Caco-2 (cell line): Measurements from ENCODE around the gene CRADD. TPM values are rescaled to one million over a fixed set of nuclear protein-coding genes. Genes with fewer than 3 reads are reported as not detected.

Experiments
- BruUV-seq: library from RNA; stranded (reverse); fragments of 400-500 nt; replicated peaks from 2 replicates; lab custom pipeline; 2021; lab: Mats Ljungman, UMichigan
- CTCF ChIA-PET: fragments of 300-600 bp; sonication (Branson Sonifier 250); formaldehyde crosslinking; loops from one replicate; lab custom pipeline; 2022; ENCODE audit warnings: antibody characterized with exemption; lab: Charles Lee
- POLR2A ChIA-PET: fragments of 300-600 bp; sonication (Branson Sonifier 250); formaldehyde crosslinking; loops from one replicate; lab custom pipeline; 2022; ENCODE audit warnings: antibody characterized with exemption; lab: Charles Lee
- DNase-seq, 2 experiments: peaks; one replicate each; pipeline versions ENCODE4 v3.0.0 to v3.0.0-alpha.2; 2020 to 2022
- H3K27me3 ChIP-seq: replicated peaks from 2 replicates; pipeline ENCODE4 v1.6.0; 2011; ENCODE audit warnings: low read length; ENCODE audit not compliant: control insufficient read depth, insufficient read depth
- H3K36me3 ChIP-seq: 2 replicates; pipeline ENCODE4 v1.5.1; 2011; ENCODE audit warnings: low read length; ENCODE audit not compliant: control insufficient read depth, insufficient read depth
- H3K4me1 ChIP-seq: fragments of 250-450 bp; sonication (Bioruptor Pico); 2 replicates; pipeline ENCODE4 v1.5.1; 2020; ENCODE audit warnings: mild to moderate bottlenecking
- H3K4me3 ChIP-seq: 2 replicates; pipeline ENCODE4 v1.5.1; 2011; ENCODE audit warnings: low read depth, mild to moderate bottlenecking, control low read depth, low read length
- H3K9me3 ChIP-seq: fragments of 250-450 bp; sonication (Bioruptor Pico); 2 replicates; pipeline ENCODE4 v1.5.1; 2020; ENCODE audit warnings: mild to moderate bottlenecking, moderate library complexity
- H3K27ac Mint-ChIP-seq: one replicate; pipeline ENCODE4 v1.8.0; 2022; ENCODE audit warnings: mixed read lengths; ENCODE audit not compliant: unreplicated experiment
- H3K27me3 Mint-ChIP-seq: one replicate; pipeline ENCODE4 v1.8.0; 2022; ENCODE audit warnings: mixed read lengths; ENCODE audit not compliant: insufficient read depth, unreplicated experiment
- H3K36me3 Mint-ChIP-seq: one replicate; pipeline ENCODE4 v1.8.0; 2022; ENCODE audit warnings: mild to moderate bottlenecking, mixed read lengths; ENCODE audit not compliant: insufficient read depth, unreplicated experiment
- H3K4me1 Mint-ChIP-seq: one replicate; pipeline ENCODE4 v1.8.0; 2022; ENCODE audit warnings: low read depth, mixed read lengths; ENCODE audit not compliant: unreplicated experiment
- H3K4me3 Mint-ChIP-seq: one replicate; pipeline ENCODE4 v1.8.0; 2022; ENCODE audit warnings: mild to moderate bottlenecking, moderate library complexity, mixed read lengths; ENCODE audit not compliant: unreplicated experiment
- H3K9me3 Mint-ChIP-seq: one replicate; pipeline ENCODE4 v1.8.0; 2022; ENCODE audit warnings: mixed read lengths; ENCODE audit not compliant: unreplicated experiment
- CTCF ChIP-seq, 2 experiments: fragments of 200-600 bp in 1 of 2; IDR thresholded peaks; 1 replicate in 1 of 2; 2 replicates in 1 of 2; pipeline versions ENCODE4 v1.5.1 to v1.8.0; 2011 to 2022; ENCODE audit warnings: antibody characterized with exemption in 1 of 2, control low read depth in 1 of 2, inconsistent platforms in 1 of 2, low read depth in 1 of 2, low read length in 1 of 2, mild to moderate bottlenecking in 1 of 2, moderate library complexity in 1 of 2; ENCODE audit not compliant: insufficient read depth in 1 of 2, severe bottlenecking in 1 of 2, unreplicated experiment in 1 of 2
- intact Hi-C: fragments of 100-400 bp; cut with micrococcal nuclease; formaldehyde crosslinking; loops from one replicate; pipeline ENCODE4 v1.10.0; 2022; ENCODE audit not compliant: unreplicated experiment
- total RNA-seq: library from RNA; stranded (reverse); gene quantifications from 2 replicates; pipeline ENCODE4 v1.2.3, GENCODE V29; 2022

CRADD gene
- total RNA-seq, 1 experiment from 2014 or later = 29.2 TPM

- BruUV-seq = no TSS peak
- CTCF ChIA-PET = no interaction called here
- TF ChIP-seq CTCF (IDR thresholded peaks at IDR 0.05; ENCODE audit: insufficient read depth in 1 of 2, low read depth in 1 of 2, low read length in 1 of 2, severe bottlenecking in 1 of 2, unreplicated experiment in 1 of 2) = no peak
These were observed 175.0 kb downstream of the CRADD start for GRCh38 chr12:93852173-93852591.

GRCh38 chr12:93853698-93854478, 176.7 kb downstream of the CRADD start:
- Mint-ChIP-seq H3K4me1 (no peaks in the 10 kb centered on the region), H3K27me3 (no peaks in the 10 kb centered on the region), H3K27ac (no peak overlapping the region), H3K36me3 (peaks cover 29% of the 10 kb centered on the region), H3K9me3 (no peaks in the 10 kb centered on the region), H3K4me3 (no peak overlapping the region)
- intact Hi-C loops = no loop called here
- no peak for DNase-seq
- no peak overlapping the region for H3K4me3 ChIP-seq
- H3K27me3 ChIP-seq = no peaks in the 10 kb centered on the region
- no peaks in the 10 kb centered on the region for H3K4me1 ChIP-seq
- BruUV-seq = no TSS peak
- CTCF ChIA-PET = no interaction called here
- POLR2A ChIA-PET = no interaction called here
- no peak for TF ChIP-seq CTCF (IDR thresholded peaks at IDR 0.05; ENCODE audit: insufficient read depth in 1 of 2, low read depth in 1 of 2, low read length in 1 of 2, severe bottlenecking in 1 of 2, unreplicated experiment in 1 of 2)
- no peaks in the 10 kb centered on the region for H3K36me3 ChIP-seq
- H3K9me3 ChIP-seq = no peaks in the 10 kb centered on the region

More at GRCh38 chr12:93852173-93852591, 175.0 kb downstream of the CRADD start:
- Mint-ChIP-seq H3K36me3 (peaks cover 42% of the 10 kb centered on the region), H3K27me3 (no peaks in the 10 kb centered on the region), H3K4me1 (no peaks in the 10 kb centered on the region), H3K4me3 (no peak overlapping the region), H3K27ac (no peak overlapping the region), H3K9me3 (no peaks in the 10 kb centered on the region)
- H3K9me3 ChIP-seq = no peaks in the 10 kb centered on the region
- no peaks in the 10 kb centered on the region for H3K36me3 ChIP-seq
- intact Hi-C loops = no loop called here
- no peaks in the 10 kb centered on the region for H3K4me1 ChIP-seq
- POLR2A ChIA-PET = no interaction called here
- H3K27me3 ChIP-seq = no peaks in the 10 kb centered on the region
- no peak overlapping the region for H3K4me3 ChIP-seq
- DNase-seq = no peak

GRCh38 chr12:93855261-93855660, 178.1 kb downstream of the CRADD start:
- POLR2A ChIA-PET = no interaction called here
- Histone ChIP-seq H3K36me3 (no peaks in the 10 kb centered on the region), H3K27me3 (no peaks in the 10 kb centered on the region), H3K4me1 (no peaks in the 10 kb centered on the region), H3K9me3 (no peaks in the 10 kb centered on the region), H3K4me3 (no peak overlapping the region)
- Mint-ChIP-seq H3K36me3 (peaks cover 25% of the 10 kb centered on the region), H3K27me3 (no peaks in the 10 kb centered on the region), H3K4me3 (no peak overlapping the region), H3K4me1 (no peaks in the 10 kb centered on the region), H3K9me3 (no peaks in the 10 kb centered on the region), H3K27ac (no peak overlapping the region)
- DNase-seq = no peak
- CTCF ChIA-PET = no interaction called here
- BruUV-seq = no TSS peak
- intact Hi-C loops = no loop called here
- TF ChIP-seq CTCF (IDR thresholded peaks at IDR 0.05; ENCODE audit: insufficient read depth in 1 of 2, low read depth in 1 of 2, low read length in 1 of 2, severe bottlenecking in 1 of 2, unreplicated experiment in 1 of 2) = no peak
